ENCODE results near the gene MLPH. TPM values are rescaled to one million over a fixed set of nuclear protein-coding genes. Genes with fewer than 3 reads are reported as not detected.

The MLPH gene
- total and polyA plus RNA-seq, 2 donors (not counting 1 experiment from before 2014, with no cell fraction given), result not detected

DNA sequence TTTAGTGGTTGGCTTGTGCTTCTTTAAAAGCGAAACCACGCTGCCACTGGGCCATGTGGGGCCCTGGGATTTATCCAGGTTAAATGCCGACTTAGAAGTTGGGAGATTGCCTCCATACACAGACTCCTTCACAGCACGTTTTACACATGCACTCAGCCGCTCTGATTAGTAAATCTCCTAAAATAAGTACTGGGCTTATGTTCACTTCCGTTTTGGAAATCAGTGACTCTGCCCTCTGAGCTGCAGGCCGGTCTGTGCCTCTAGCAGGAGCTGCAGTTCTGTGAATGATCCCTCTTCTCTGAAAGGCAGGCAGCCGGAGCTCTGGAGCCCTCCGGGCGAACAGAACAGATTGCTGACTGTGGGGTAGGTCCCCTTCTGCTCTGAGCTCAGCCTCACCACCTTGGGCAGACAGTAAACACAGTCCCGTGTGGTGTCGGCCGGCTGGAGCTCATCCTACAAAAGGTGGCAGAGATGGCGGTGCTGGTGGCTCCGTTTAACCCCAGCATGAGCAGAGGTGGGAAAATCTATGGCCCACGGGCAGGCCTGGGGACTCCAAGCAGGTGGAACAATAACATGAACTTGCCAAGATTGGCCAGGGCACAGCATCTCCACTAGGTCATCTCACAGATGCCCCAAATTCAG lies 113.3 kb downstream of the MLPH start:
- no peak overlapping the region for H3K27ac Mint-ChIP-seq
- peaks cover 27% of the 10 kb centered on the region for H3K4me1 Mint-ChIP-seq
- CTCF ChIA-PET, result interaction anchor here (1.2 to 3.7 kb wide), 3 partner anchors 29 to 145 kb away, joined by 3 to 14 read pairs (median 4); no protein-coding TSS in a partner anchor
- no peaks in the 10 kb centered on the region for H3K36me3 ChIP-seq (replicated peaks in 1 of 2; ENCODE audit: control extremely low read depth in 1 of 2, control insufficient read depth in 1 of 2, extremely low read depth in 1 of 2, insufficient read depth in 2 of 2, low read length in 1 of 2)
- no peaks in the 10 kb centered on the region for H3K27me3 ChIP-seq (replicated peaks in 1 of 4; ENCODE audit: control extremely low read depth in 1 of 4, control insufficient read depth in 3 of 4, insufficient read depth in 4 of 4, low read length in 3 of 4)
- POLR2A ChIA-PET, result no interaction called here
- H3K9me3 ChIP-seq (ENCODE audit: control extremely low read depth in 1 of 3, control insufficient read depth in 2 of 3, insufficient read depth in 1 of 3, low read length in 2 of 3), result no peaks in the 10 kb centered on the region
- no peak overlapping the region for H2AFZ ChIP-seq (ENCODE audit: insufficient read depth, low read depth, low read length, poor library complexity, severe bottlenecking)
- intact Hi-C loops (cut with micrococcal nuclease), result loop anchor here (5.0 kb wide), 1 partner anchor 97 kb away; no protein-coding TSS in a partner anchor
- no peaks in the 10 kb centered on the region for H3K79me2 ChIP-seq (ENCODE audit: control insufficient read depth, insufficient read depth, low read length)
- no peaks in the 10 kb centered on the region for H3K27me3 Mint-ChIP-seq
- no peak overlapping the region for H3K4me3 ChIP-seq (ENCODE audit: control extremely low read depth in 1 of 5, extremely low read depth in 1 of 5, insufficient read depth in 1 of 5, low read depth in 2 of 5, low read length in 4 of 5)
- no peaks in the 10 kb centered on the region for H3K9me3 Mint-ChIP-seq (ENCODE audit: insufficient read depth)
- TF ChIP-seq, protein P1, sequence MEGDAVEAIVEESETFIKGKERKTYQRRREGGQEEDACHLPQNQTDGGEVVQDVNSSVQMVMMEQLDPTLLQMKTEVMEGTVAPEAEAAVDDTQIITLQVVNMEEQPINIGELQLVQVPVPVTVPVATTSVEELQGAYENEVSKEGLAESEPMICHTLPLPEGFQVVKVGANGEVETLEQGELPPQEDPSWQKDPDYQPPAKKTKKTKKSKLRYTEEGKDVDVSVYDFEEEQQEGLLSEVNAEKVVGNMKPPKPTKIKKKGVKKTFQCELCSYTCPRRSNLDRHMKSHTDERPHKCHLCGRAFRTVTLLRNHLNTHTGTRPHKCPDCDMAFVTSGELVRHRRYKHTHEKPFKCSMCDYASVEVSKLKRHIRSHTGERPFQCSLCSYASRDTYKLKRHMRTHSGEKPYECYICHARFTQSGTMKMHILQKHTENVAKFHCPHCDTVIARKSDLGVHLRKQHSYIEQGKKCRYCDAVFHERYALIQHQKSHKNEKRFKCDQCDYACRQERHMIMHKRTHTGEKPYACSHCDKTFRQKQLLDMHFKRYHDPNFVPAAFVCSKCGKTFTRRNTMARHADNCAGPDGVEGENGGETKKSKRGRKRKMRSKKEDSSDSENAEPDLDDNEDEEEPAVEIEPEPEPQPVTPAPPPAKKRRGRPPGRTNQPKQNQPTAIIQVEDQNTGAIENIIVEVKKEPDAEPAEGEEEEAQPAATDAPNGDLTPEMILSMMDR (IDR thresholded peaks at IDR 0.05), result no peak
- no peak for TF ChIP-seq EZH2 (IDR thresholded peaks at IDR 0.05; ENCODE audit: borderline replicate concordance, insufficient read depth, low read depth, low read length, poor library complexity, severe bottlenecking)
- H3K4me1 ChIP-seq (ENCODE audit: control insufficient read depth in 2 of 2, insufficient read depth in 2 of 2, low read length in 2 of 2), result peaks cover 19 to 21% of the 10 kb centered on the region in 2 donors
- H3K27ac ChIP-seq (ENCODE audit: low read length in 2 of 2), result no peak overlapping the region
- no peak overlapping the region for H3K4me3 Mint-ChIP-seq
- no peak overlapping the region for H3K9ac ChIP-seq (ENCODE audit: low read length)
- ATAC-seq (ENCODE audit: low read depth) (no peak), DNase-seq (no peak)
- H3K4me2 ChIP-seq (replicated peaks; ENCODE audit: low read depth, low read length, poor library complexity, severe bottlenecking), result no peak overlapping the region
- 90% methylated on average over 13 of the region's 16 CpGs for WGBS (ENCODE audit: insufficient coverage)
- no peaks in the 10 kb centered on the region for H4K20me1 ChIP-seq (ENCODE audit: control insufficient read depth, insufficient read depth, low read length, poor library complexity, severe bottlenecking)

DNA sequence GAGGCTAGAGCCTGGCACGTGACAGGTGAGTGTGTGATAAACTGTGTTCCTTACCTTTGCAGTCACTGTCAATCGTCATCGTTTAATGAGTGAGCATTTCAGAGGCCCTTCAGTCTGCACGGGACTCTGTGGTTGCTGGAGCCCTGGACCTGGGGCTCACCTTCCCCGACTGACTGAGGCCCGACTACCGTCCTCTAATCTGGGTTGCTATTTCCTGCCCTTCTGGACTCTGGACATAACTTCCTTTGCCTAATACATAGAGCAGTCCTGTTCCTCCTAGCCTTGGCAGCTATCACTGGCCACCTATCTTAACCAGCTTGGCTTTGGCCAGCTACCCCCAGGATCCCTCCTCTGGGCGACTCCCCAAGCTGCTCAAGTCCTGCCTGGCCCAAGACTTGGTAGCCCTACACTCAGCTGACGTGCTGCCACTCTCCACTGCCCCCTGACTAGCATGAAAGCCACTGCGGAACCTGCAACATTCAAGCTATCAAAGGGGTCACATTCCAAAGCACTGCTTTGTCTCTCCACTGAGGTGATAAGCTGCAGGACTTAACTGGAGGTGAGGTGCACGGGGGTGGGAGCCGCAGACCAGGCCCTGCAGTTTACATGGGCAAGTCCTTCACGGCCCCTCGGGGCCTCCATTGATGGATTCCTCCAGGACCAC lies 114.5 kb downstream of the MLPH start:
- Histone ChIP-seq H3K36me3 (replicated peaks in 1 of 2; ENCODE audit: control extremely low read depth in 1 of 2, control insufficient read depth in 1 of 2, extremely low read depth in 1 of 2, insufficient read depth in 2 of 2, low read length in 1 of 2) (no peaks in the 10 kb centered on the region), H3K27me3 (replicated peaks in 1 of 4; ENCODE audit: control extremely low read depth in 1 of 4, control insufficient read depth in 3 of 4, insufficient read depth in 4 of 4, low read length in 3 of 4) (no peaks in the 10 kb centered on the region), H3K27ac (ENCODE audit: low read length in 2 of 2) (no peak overlapping the region), H4K20me1 (ENCODE audit: control insufficient read depth, insufficient read depth, low read length, poor library complexity, severe bottlenecking) (no peaks in the 10 kb centered on the region), H2AFZ (ENCODE audit: insufficient read depth, low read depth, low read length, poor library complexity, severe bottlenecking) (no peak overlapping the region), H3K4me1 (ENCODE audit: control insufficient read depth in 2 of 2, insufficient read depth in 2 of 2, low read length in 2 of 2) (peaks cover 19 to 21% of the 10 kb centered on the region in 2 donors), H3K79me2 (ENCODE audit: control insufficient read depth, insufficient read depth, low read length) (no peaks in the 10 kb centered on the region), H3K4me2 (replicated peaks; ENCODE audit: low read depth, low read length, poor library complexity, severe bottlenecking) (no peak overlapping the region), H3K4me3 (ENCODE audit: control extremely low read depth in 1 of 5, extremely low read depth in 1 of 5, insufficient read depth in 1 of 5, low read depth in 2 of 5, low read length in 4 of 5) (no peak overlapping the region), H3K9ac (ENCODE audit: low read length) (no peak overlapping the region), H3K9me3 (ENCODE audit: control extremely low read depth in 1 of 3, control insufficient read depth in 2 of 3, insufficient read depth in 1 of 3, low read length in 2 of 3) (no peaks in the 10 kb centered on the region)
- TF ChIP-seq, protein P1 (IDR thresholded peaks at IDR 0.05), result no peak
- Mint-ChIP-seq H3K27me3 (no peaks in the 10 kb centered on the region), H3K4me3 (no peak overlapping the region), H3K27ac (peak overlapping the region; percentile 50), H3K4me1 (peaks cover 26% of the 10 kb centered on the region), H3K9me3 (ENCODE audit: insufficient read depth) (no peaks in the 10 kb centered on the region)
- ChIA-PET POLR2A (interaction anchor here (0.6 kb wide), 1 partner anchor 86 kb away, joined by 9 read pairs; no protein-coding TSS in a partner anchor), CTCF (interaction anchor here (0.8 to 3.7 kb wide), 6 partner anchors 29 to 145 kb away, joined by 3 to 20 read pairs (median 4); no protein-coding TSS in a partner anchor)
- no peak for DNase-seq
- no peak for ATAC-seq (ENCODE audit: low read depth)
- WGBS (ENCODE audit: insufficient coverage), result 92% methylated on average over 14 of the region's 14 CpGs
- intact Hi-C loops (cut with micrococcal nuclease), result loop anchor here (5.0 kb wide), 1 partner anchor 96 kb away; no protein-coding TSS in a partner anchor

All from B cell (primary cell).